ENCODE results near the gene FBXL5.

The FBXL5 gene

DNA sequence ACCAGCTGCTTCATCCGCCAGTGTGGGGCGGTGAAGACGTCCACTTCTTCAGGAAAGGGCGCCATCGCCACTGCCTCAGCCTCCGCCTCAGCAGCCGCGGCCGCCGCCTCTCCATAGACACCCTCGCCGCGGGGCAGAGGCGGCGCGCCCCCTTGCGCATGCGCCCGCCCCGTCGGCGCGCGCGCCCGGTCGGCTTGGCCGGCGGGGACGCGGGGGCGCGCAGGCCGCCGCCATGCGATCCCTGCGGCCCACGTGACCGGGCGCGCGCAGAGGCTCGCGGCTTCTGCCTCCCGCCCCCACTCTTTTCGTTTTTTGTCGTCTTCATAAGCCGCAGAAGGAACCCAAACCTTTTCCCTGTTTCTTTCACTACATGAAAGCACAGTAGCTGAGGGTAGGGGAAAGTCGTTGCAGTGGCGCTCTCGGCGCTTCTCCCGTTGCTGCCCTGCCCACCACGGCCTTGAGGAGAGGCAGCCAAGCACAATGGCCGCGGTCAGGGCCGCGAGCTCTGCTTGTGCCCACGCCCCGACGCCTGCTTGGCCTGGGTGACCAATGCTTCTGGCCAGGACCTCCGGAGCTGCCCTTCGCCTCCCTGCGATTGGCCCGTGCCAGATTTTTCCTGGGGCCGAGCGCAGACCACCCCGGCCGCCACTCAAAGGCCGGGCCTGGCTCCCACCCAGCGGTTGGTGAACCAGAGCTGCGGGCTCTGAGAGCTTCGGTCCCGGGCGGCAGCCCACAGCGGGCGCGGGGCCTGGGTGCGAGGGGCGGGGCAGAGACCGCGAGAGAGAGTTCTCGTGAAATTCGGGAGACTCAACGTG lies at the start of gene FBXL5:
Gene FBXL5 (minus strand): TSS at position 135 of the 815 bp plus-strand sequence. CDS start 70 bp downstream, at position 65.
- DNase-seq: peak; percentile 90

GRCh38 chr4:15704129-15704528 lies 49.0 kb upstream of the FBXL5 start:
- no peak for DNase-seq

DNA sequence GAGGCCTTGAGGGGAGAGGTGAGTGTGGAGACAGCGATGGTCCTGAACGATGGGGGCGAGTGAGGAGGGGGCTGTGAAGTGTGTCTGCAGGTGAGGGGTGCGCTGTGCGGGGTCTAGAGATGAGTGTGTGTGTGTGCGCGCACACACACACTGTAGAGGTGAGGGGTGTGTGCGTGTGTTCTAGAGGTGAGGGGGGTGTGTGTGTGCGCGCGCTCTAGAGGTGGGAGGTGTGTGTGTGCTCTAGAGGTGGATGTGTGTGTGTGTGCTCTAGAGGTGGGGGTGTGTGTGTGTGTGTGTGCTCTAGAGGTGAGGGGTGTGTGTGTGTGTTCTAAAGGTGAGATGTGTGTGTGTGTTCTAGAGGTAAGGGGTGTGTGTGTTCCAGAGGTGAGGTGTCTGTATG lies 48.3 kb upstream of the FBXL5 start:
- no peak for DNase-seq

DNA sequence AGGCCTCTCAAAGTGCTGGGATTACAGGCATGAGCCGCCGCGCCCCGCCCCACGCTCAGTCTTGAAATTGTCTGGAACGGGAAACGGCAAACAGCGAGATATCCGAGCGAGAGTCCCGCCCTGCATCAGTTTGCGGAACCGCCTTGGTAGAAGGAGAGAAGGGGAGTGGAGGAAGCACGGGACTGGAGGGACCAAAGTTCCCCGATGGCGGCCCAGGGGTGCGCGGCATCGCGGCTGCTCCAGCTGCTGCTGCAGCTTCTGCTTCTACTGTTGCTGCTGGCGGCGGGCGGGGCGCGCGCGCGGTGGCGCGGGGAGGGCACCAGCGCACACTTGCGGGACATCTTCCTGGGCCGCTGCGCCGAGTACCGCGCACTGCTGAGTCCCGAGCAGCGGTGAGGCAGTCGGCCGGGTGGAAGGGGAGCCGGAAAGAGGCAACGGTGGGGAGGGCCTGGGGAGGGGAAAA lies 47.8 kb upstream of the FBXL5 start, which contains the start of gene BST1:
Gene BST1 (plus strand): TSS at position 125 of the 463 bp plus-strand sequence. CDS start 80 bp downstream, at position 205.
- DNase-seq: peak; percentile 62

DNA sequence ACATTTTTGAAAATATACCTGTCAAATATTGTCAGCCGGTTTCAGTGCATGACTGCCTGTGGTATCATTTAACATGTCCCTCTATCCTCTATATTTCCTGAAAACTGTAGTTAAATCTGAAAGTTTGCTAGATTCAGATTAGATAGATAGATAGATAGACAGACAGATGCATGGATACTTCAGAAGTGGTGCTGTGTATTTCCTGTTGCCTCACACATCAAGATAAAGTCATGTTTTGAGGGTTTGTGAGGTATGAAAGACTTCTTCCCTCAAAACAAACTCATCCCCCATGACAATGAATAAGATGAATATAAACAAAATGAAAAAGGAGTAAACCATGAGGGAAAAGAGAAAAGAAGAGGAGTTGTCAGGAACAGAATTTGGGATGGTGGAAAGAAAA lies 41.7 kb upstream of the FBXL5 start:
- DNase-seq: no peak

GRCh38 chr4:15695729-15696128 lies 40.6 kb upstream of the FBXL5 start:
- no peak for DNase-seq

GRCh38 chr4:15695240-15695699 lies 40.1 kb upstream of the FBXL5 start:
- DNase-seq: peak; percentile 99

DNA sequence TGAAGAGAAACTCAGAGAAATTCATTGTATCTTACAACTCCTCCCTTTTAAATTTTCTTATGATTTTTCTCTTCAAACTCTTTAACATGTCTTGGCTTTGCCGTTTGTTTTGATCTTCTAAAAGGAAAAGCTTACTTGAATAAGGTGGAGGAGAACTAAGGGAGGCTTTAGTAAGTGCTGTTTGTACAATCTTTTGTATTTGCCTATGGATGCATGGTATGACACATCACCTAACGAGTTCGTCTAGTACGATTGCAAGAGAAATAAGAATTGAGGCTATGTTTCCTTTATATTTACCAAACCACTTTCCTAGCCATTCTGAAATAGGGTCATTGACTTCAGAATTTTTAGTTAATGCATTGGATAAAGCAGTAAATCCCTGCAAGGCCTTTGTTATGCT lies 39.3 kb upstream of the FBXL5 start:
- DNase-seq: no peak

DNA sequence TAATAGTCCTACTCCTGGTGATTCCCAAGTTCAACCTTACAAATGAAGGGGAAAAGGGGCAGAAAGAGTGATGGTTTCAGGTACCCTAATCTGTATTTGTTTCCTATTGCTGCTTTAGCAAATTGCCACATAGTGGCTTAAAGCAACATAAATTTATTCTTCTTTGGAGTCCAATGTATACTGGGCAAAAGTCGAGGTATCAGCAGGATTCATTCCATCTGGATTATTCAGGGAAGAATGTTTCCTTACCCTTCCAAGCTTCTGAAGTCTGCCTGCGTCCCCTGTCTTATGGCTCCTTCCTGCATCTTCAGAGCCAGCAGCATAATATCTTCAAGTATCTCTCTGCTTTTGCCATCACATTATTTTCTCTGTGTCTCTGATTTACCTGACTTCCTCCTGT lies 37.4 kb upstream of the FBXL5 start:
- DNase-seq: peak; percentile 42

GRCh38 chr4:15691346-15692135 lies 36.4 kb upstream of the FBXL5 start:
- DNase-seq: peak; percentile 81

- DNase-seq: peak; percentile 97
These were observed 35.1 kb upstream of the FBXL5 start for GRCh38 chr4:15690020-15690809.

DNA sequence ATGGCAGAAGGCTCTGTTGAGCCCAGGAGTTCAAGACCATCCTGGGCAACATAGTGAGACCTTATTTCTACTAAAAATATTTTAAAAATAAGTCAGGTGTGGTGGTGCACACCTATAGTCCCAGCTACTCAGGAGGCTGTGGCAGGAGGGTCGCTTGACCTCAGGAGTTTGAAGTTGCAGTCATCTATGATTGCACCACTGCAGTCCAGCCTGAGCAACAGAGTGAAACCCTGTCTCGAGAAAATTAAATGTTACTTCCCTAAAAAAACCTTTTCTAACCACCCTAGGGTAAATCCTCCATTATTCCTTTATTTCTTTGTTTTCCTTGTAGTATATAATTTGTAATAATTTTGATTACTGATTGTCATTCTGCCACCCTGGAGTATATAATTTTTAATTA lies 34.4 kb upstream of the FBXL5 start:
- no peak for DNase-seq

DNA sequence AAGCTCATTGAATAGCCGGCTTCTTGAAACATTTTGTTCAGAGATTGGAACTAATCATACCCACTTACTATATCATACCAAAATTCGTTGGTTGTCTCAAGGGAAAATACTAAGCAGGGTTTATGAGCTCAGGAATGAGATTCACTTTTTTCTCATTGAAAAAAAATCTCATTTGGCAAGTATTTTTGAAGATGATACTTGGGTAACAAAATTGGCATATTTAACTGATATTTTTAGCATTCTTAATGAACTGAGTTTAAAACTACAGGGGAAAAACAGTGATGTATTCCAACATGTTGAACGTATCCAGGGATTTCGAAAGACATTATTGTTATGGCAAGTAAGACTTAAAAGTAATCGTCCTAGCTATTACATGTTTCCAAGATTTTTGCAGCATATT lies 32.9 kb upstream of the FBXL5 start:
- no peak for DNase-seq

DNA sequence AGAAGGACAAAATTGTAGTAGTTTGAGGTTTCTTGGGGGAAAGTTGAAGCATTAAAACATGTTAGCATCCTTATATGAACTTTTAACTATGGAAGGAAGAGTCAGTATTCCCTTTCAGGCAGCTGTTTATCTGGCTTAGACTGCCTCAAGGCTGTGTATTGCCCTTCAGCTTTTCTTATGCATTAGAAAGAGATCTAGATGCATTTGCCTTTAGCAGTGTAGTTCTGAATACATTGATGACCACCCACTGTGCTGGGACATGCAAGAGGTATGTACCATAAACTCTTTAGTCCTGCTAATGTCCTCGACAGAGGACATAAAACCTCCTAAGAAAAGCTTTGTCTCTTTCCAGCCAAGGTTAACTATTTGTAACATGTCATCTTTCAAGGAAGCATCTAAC lies 29.3 kb upstream of the FBXL5 start:
- DNase-seq: no peak

DNA sequence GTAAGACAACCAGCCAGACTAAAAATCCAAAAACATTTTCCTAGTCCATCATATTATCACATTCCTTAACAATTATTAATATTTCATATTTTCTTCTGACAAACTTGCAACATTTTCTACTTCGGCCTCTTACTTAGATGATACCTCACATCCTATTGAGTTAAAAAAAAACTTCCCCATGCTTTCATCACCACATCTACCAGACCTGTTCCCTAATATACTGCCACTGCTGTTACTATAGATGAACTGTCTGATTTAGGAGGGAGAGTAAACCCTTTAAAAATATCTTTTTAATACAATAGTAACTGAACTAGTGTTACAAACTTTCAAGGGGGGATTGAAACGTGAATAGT lies 28.0 kb upstream of the FBXL5 start:
- DNase-seq: no peak

DNA sequence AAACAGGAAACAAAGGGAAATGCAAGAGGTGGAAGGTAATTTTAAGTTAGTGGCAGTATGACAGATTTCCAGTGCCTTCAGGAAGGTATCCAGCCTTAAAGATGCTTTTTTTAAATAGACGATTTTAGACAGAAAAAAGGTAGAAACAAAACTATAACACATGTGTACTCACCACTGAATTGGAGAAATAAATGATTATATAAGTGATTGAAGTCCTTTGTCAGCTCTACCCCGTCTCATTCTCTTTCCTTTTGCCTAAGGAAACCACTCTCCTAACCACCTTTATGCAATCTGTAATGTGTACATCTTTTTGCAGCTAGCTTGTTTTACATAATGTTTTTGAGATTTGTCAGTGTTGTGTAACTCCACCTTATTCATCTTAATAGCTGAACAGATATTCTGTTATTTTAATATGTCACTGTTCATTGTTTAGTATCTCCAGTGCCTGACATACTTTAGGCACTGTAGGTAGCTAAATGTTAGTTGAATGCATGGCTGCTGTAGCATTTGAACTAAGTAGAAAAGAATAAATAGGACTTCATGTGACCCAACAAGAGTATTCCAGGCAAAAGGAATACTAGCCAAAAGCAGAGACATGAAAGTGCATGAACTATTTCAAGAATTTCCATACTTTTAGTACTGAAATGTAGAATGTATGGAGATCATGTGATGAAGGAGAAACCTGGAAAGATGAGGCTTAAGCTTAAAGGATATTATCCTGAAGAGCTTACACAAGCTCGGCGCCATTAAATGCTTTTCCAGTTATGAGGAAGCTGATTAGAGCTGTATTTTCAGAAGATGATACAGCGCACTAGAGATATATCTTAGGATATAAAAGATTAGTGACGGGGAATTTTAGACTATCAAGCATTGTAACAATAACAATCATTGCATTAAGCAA lies 27.3 kb upstream of the FBXL5 start:
- peak; percentile 34 for DNase-seq

- DNase-seq: peak; percentile 99
These were observed 26.4 kb upstream of the FBXL5 start, which contains the start of gene FAM200B for GRCh38 chr4:15681372-15682241. FAM200B (plus strand) TSS chr4:15681827; CDS start chr4:15686978, 5,151 bp downstream.

- DNase-seq: no peak
These were observed 25.9 kb upstream of the FBXL5 start for GRCh38 chr4:15681067-15681371.

- DNase-seq: peak; percentile 51
These were observed 22.4 kb upstream of the FBXL5 start for GRCh38 chr4:15677507-15677988.

DNA sequence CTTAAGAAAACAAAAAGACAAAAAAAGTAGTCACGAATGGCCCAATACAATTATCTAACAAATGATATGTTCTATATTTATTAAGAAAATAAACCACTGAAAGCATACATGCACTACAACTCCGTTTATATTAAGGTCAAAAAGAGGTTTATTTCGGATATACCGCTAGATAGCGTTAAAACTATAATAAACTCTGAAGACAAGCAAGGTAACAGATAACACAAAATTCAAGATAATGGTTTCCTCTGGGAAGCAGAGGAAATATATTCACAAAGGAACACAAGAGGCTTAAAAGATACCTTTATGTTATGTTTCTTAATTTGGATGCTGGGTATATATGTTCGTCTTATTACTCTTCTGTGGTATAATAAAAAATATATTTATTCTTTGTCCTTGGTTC lies 21.7 kb upstream of the FBXL5 start:
- DNase-seq: no peak

DNA sequence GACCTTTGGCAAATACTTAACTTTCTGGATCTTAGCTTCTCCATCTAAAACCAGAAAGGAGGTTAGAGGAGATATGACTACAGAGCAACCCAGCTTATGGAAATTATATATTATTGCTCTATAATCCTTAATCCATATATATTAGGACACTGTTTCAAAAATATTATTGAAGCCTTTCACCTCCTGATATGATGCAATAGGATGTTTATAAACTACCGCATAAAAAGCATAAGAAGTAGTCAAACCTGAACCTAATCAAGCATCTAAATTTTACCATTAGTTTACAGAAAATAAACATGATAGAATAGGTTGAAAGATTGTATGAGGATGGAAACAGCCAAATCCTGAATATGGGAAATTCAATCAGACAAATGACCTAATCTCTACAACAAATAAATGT lies 20.9 kb upstream of the FBXL5 start:
- DNase-seq: no peak
